GM21423 (cell line): ENCODE measurements around the gene TEX44.
"Not testable (repeated sequence)": the region's sequence is repeated elsewhere in the genome, so short reads cannot be mapped to it uniquely, and the experiment has no call there.

ENCODE experiments used
- ATAC-seq: cut with Tn5 transposase; IDR thresholded peaks from one replicate; pipeline ENCODE4 v1.9.1; 2021; ENCODE audit warnings: mild to moderate bottlenecking, moderate library complexity; ENCODE audit not compliant: unreplicated experiment

TEX44 gene

GRCh38 chr2:231592636-231593145, at the start of gene TEX44:
TSS of gene TEX44 (plus strand) at chr2:231592864. CDS start at chr2:231592952, 88 bp downstream.
- no peak for ATAC-seq

GRCh38 chr2:231545105-231545902, 47.4 kb upstream of the TEX44 start:
- ATAC-seq, result peak; percentile 98

- no peak for ATAC-seq
These were observed 46.5 kb upstream of the TEX44 start for GRCh38 chr2:231546014-231546715.

GRCh38 chr2:231547315-231548110, 45.2 kb upstream of the TEX44 start:
- ATAC-seq, result no peak

- ATAC-seq, result no peak
These were observed 43.9 kb upstream of the TEX44 start for GRCh38 chr2:231548752-231549151.

GRCh38 chr2:231549446-231550239, 43.0 kb upstream of the TEX44 start:
- no peak for ATAC-seq

- ATAC-seq, result no peak
These were observed 39.9 kb upstream of the TEX44 start for GRCh38 chr2:231552752-231553151.

GRCh38 chr2:231554327-231554726, 38.3 kb upstream of the TEX44 start:
- no peak for ATAC-seq

GRCh38 chr2:231554748-231555545, 37.7 kb upstream of the TEX44 start:
- no peak for ATAC-seq

- ATAC-seq, result not testable (repeated sequence)
These were observed 36.2 kb upstream of the TEX44 start for GRCh38 chr2:231556496-231556895.

- ATAC-seq, result no peak
These were observed 35.7 kb upstream of the TEX44 start for GRCh38 chr2:231556981-231557380.

- peak; percentile 70 for ATAC-seq
These were observed 35.0 kb upstream of the TEX44 start for GRCh38 chr2:231557571-231558217.

- no peak for ATAC-seq
These were observed 29.2 kb upstream of the TEX44 start for GRCh38 chr2:231563378-231563961.

- ATAC-seq, result no peak
These were observed 26.6 kb upstream of the TEX44 start for GRCh38 chr2:231565887-231566594.

GRCh38 chr2:231567159-231567558, 25.5 kb upstream of the TEX44 start:
- no peak for ATAC-seq

- ATAC-seq, result no peak
These were observed 24.4 kb upstream of the TEX44 start for GRCh38 chr2:231568098-231568784.

GRCh38 chr2:231568785-231569435, 23.8 kb upstream of the TEX44 start:
- no peak for ATAC-seq
